B cell (primary cell): ENCODE measurements around the gene ATP10A.

Experiments used
- EZH2 ChIP-seq: IDR thresholded peaks from 2 replicates; pipeline ENCODE4 v1.6.1; 2012; ENCODE audit warnings: borderline replicate concordance, low read depth, mild to moderate bottlenecking, moderate library complexity, low read length; ENCODE audit not compliant: insufficient read depth, poor library complexity, severe bottlenecking
- TF ChIP-seq, protein P1 (sequence below): fragments of 200-600 bp; IDR thresholded peaks from one replicate; pipeline ENCODE4 v1.8.0; 2022; ENCODE audit warnings: antibody characterized with exemption, mild to moderate bottlenecking

DNA sequence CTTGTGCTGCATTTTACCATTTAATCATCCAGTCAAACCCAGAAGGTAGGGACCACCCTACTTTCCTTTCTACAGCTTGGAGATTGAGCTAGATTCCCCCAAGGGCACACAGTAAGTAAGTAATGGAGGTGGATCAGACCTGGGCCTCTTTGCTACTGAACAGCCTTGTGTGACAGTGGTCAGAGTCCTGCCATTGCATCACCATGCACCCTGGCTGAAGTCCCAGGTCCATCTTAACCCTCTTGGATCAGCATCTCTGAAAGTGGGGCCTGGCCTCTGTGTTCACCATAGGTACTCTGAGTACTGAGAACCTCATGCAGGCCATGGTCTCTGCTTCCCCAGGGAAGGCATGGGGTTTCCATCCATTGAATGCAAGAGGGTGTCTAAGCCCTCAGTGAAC lies 34.5 kb upstream of the ATP10A start:
- TF ChIP-seq, protein P1, sequence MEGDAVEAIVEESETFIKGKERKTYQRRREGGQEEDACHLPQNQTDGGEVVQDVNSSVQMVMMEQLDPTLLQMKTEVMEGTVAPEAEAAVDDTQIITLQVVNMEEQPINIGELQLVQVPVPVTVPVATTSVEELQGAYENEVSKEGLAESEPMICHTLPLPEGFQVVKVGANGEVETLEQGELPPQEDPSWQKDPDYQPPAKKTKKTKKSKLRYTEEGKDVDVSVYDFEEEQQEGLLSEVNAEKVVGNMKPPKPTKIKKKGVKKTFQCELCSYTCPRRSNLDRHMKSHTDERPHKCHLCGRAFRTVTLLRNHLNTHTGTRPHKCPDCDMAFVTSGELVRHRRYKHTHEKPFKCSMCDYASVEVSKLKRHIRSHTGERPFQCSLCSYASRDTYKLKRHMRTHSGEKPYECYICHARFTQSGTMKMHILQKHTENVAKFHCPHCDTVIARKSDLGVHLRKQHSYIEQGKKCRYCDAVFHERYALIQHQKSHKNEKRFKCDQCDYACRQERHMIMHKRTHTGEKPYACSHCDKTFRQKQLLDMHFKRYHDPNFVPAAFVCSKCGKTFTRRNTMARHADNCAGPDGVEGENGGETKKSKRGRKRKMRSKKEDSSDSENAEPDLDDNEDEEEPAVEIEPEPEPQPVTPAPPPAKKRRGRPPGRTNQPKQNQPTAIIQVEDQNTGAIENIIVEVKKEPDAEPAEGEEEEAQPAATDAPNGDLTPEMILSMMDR: no peak
- TF ChIP-seq EZH2: no peak
